ENCODE data around the gene GALR3. TPM values are rescaled to one million over a fixed set of nuclear protein-coding genes. Genes with fewer than 3 reads are reported as not detected.

Gene GALR3
- total and polyA plus RNA-seq, 2 of the 8 experiments (the other 6 are each of a cell fraction or from before 2014, with no cell fraction given): 0.84 to 1.1 TPM

- POLR2A ChIA-PET (ENCODE audit: partially characterized antibody): interaction anchor here (1.4 to 1.6 kb wide), 2 partner anchors 9 to 74 kb away, joined by 4 read pairs; a partner anchor contains a TSS
- FAIRE-seq: no peak
- Histone ChIP-seq H4K8ac (ENCODE audit: extremely low read depth, insufficient read depth, low read length) (no peak overlapping the region), H2BK15ac (ENCODE audit: low read length) (no peak overlapping the region), H4K5ac (ENCODE audit: insufficient read length, low read depth, low read length) (no peak overlapping the region), H3K36me3 (ENCODE audit: control insufficient read depth in 2 of 4, insufficient read depth in 4 of 4, low read length in 3 of 4) (peaks cover 0 to 11% (median 5%) of the 10 kb centered on the region in 4 experiments; a peak in 5 of 8 replicates), H2BK12ac (ENCODE audit: low read depth, low read length) (no peak overlapping the region), H2BK120ac (replicated peaks; ENCODE audit: low read depth, low read length) (no peak overlapping the region), H2AFZ (ENCODE audit: low read length) (no peak overlapping the region), H2BK5ac (ENCODE audit: low read depth, low read length) (no peak overlapping the region), H4K20me1 (replicated peaks in 1 of 2; ENCODE audit: control insufficient read depth in 1 of 2, insufficient read depth in 2 of 2, low read length in 2 of 2) (peaks cover 4 to 6% of the 10 kb centered on the region in 2 experiments), H3K56ac (replicated peaks; ENCODE audit: insufficient read length, low read depth, low read length) (no peak overlapping the region), H3K4me3 (ENCODE audit: extremely low read depth in 1 of 4, insufficient read depth in 2 of 4, low read depth in 3 of 4, low read length in 4 of 4) (no peak overlapping the region), H3K18ac (ENCODE audit: extremely low read depth, low read length) (no peak overlapping the region), H2BK20ac (ENCODE audit: low read length) (no peak overlapping the region), H3K23me2 (ENCODE audit: low read depth, low read length) (peaks cover 4% of the 10 kb centered on the region; the same call in 1 of the 2 replicates), H3K27me3 (replicated peaks in 1 of 4; ENCODE audit: control insufficient read depth in 3 of 4, extremely low read depth in 1 of 4, insufficient read depth in 3 of 4, low read length in 3 of 4) (peaks cover 0 to 11% (median 10%) of the 10 kb centered on the region in 4 experiments; a peak in 6 of 7 replicates), H3K9me3 (ENCODE audit: insufficient read depth in 2 of 2, low read depth in 1 of 2, low read length in 1 of 2) (no peaks in the 10 kb centered on the region), H3K9ac (replicated peaks in 1 of 4; ENCODE audit: extremely low read depth in 1 of 4, low read depth in 3 of 4, low read length in 3 of 4) (no peak overlapping the region), H3K23ac (ENCODE audit: insufficient read length) (no peak overlapping the region), H3K27ac (ENCODE audit: low read depth, low read length) (no peak overlapping the region), H3K14ac (ENCODE audit: insufficient read length) (no peak overlapping the region), H4K91ac (replicated peaks; ENCODE audit: insufficient read length, low read length) (no peak overlapping the region), H3K79me2 (ENCODE audit: control insufficient read depth in 1 of 2, insufficient read depth in 2 of 2, low read length in 2 of 2) (peaks cover 0 to 4% of the 10 kb centered on the region in 2 experiments; a peak in 1 of 4 replicates), H3K79me1 (ENCODE audit: low read depth, low read length) (no peaks in the 10 kb centered on the region), H3K4ac (replicated peaks; ENCODE audit: insufficient read length, low read depth, low read length) (no peak overlapping the region), H3K4me1 (replicated peaks in 1 of 4; ENCODE audit: control insufficient read depth in 3 of 4, insufficient read depth in 4 of 4, low read length in 3 of 4) (peaks cover 0 to 3% (median 2%) of the 10 kb centered on the region in 4 experiments; a peak in 3 of 7 replicates), H2AK5ac (ENCODE audit: low read depth, low read length) (no peak overlapping the region), H3K4me2 (ENCODE audit: insufficient read depth in 1 of 2, low read depth in 2 of 2, low read length in 2 of 2) (no peak overlapping the region)
- CTCF ChIA-PET (ENCODE audit: partially characterized antibody): interaction anchor here (0.6 to 7.7 kb wide), 4 partner anchors 10 to 246 kb away, joined by 3 to 80 read pairs (median 4); no protein-coding TSS in a partner anchor
- DNase-seq (ENCODE audit: low read depth in 1 of 2, low spot score in 2 of 2): no peak
- TF ChIP-seq BACH1 (IDR thresholded peaks at IDR 0.05; ENCODE audit: low read length) (no peak), TBP (IDR thresholded peaks at IDR 0.05; ENCODE audit: low read depth, low read length) (no peak), CBX5 (IDR thresholded peaks at IDR 0.05; ENCODE audit: low read depth, low read length) (no peak), JUN (IDR thresholded peaks at IDR 0.05; ENCODE audit: low read depth, low read length) (no peak), RBBP5 (IDR thresholded peaks at IDR 0.05; ENCODE audit: borderline replicate concordance, low read depth, low read length) (no peak), KDM4A (IDR thresholded peaks at IDR 0.05; ENCODE audit: low read depth, low read length, severe bottlenecking) (no peak), CEBPB (IDR thresholded peaks at IDR 0.05; ENCODE audit: low read depth, low read length) (no peak), USF2 (IDR thresholded peaks at IDR 0.05; ENCODE audit: low read length) (no peak), ZNF274 (IDR thresholded peaks at IDR 0.05; ENCODE audit: borderline replicate concordance, extremely low read depth, low read length) (no peak)
- WGBS, 2 experiments (ENCODE audit: extremely low coverage in 1 of 2, insufficient coverage in 1 of 2, insufficient read length in 1 of 2, insufficient replicate concordance in 2 of 2, low coverage in 1 of 2, low lambda C conversion rate in 2 of 2, missing lambda C conversion rate in 1 of 2): 91% methylated on average over 27 of the region's 27 CpGs; no CpG with 5 or more reads in 1 of the 2 experiments
Measured at GRCh38 chr22:37812869-37813678, 10.1 kb upstream of the GALR3 start.

Data from H1 (cell line).